BLaER1 (cell line): ENCODE measurements around the gene OPRM1.
A peak's percentile ranks its signal among the peaks of the same experiment; 100 is the strongest.

ENCODE experiments used
- H3K27ac ChIP-seq: shearing (Covaris generic); formaldehyde crosslinking; 2 replicates; pipeline ENCODE4 v1.8.1; 2022
- H3K27me3 ChIP-seq: shearing (Covaris generic); formaldehyde crosslinking; 2 replicates; pipeline ENCODE4 v1.8.1; 2022
- H3K36me3 ChIP-seq: shearing (Covaris generic); formaldehyde crosslinking; 2 replicates; pipeline ENCODE4 v1.8.1; 2022
- H3K4me1 ChIP-seq: shearing (Covaris generic); formaldehyde crosslinking; 2 replicates; pipeline ENCODE4 v1.8.1; 2022
- H3K4me2 ChIP-seq: shearing (Covaris generic); formaldehyde crosslinking; 2 replicates; pipeline ENCODE4 v1.8.1; 2022
- H3K4me3 ChIP-seq: shearing (Covaris generic); formaldehyde crosslinking; 2 replicates; pipeline ENCODE4 v1.8.1; 2022
- H3K9ac ChIP-seq: shearing (Covaris generic); formaldehyde crosslinking; 2 replicates; pipeline ENCODE4 v1.8.1; 2022
- H3K9me3 ChIP-seq: shearing (Covaris generic); formaldehyde crosslinking; 2 replicates; pipeline ENCODE4 v1.8.1; 2022
- H4K20me1 ChIP-seq: shearing (Covaris generic); formaldehyde crosslinking; 2 replicates; pipeline ENCODE4 v1.8.1; 2022
- Cebpa-rat ChIP-seq: shearing (Covaris generic); IDR thresholded peaks from 2 replicates; pipeline ENCODE4 v1.8.1; 2022

Gene OPRM1

GRCh38 chr6:154267508-154268106 lies 228.6 kb downstream of the OPRM1 start:
- peaks cover 25% of the 10 kb centered on the region for H3K9me3 ChIP-seq
- H3K27ac ChIP-seq: no peak overlapping the region
- no peaks in the 10 kb centered on the region for H3K36me3 ChIP-seq
- H4K20me1 ChIP-seq: no peaks in the 10 kb centered on the region
- H3K4me3 ChIP-seq: no peak overlapping the region
- peaks cover 33% of the 10 kb centered on the region for H3K4me1 ChIP-seq
- H3K27me3 ChIP-seq: no peaks in the 10 kb centered on the region
- H3K9ac ChIP-seq: no peak overlapping the region
- no peak overlapping the region for H3K4me2 ChIP-seq
- no peak for TF ChIP-seq Cebpa-rat

GRCh38 chr6:154268486-154268885 lies 229.4 kb downstream of the OPRM1 start:
- Histone ChIP-seq H3K4me2 (no peak overlapping the region), H3K36me3 (no peaks in the 10 kb centered on the region), H4K20me1 (no peaks in the 10 kb centered on the region), H3K4me3 (no peak overlapping the region), H3K9me3 (peaks cover 25% of the 10 kb centered on the region), H3K4me1 (peaks cover 29% of the 10 kb centered on the region), H3K27ac (no peak overlapping the region), H3K27me3 (no peaks in the 10 kb centered on the region), H3K9ac (no peak overlapping the region)
- TF ChIP-seq Cebpa-rat: no peak

- Histone ChIP-seq H4K20me1 (no peaks in the 10 kb centered on the region), H3K27ac (no peak overlapping the region), H3K9ac (no peak overlapping the region), H3K9me3 (no peaks in the 10 kb centered on the region; the same call in 1 of the 2 replicates), H3K4me2 (0 out of 2 replicates have a peak overlapping the region, but pooled peaks have one; percentile 6), H3K27me3 (no peaks in the 10 kb centered on the region), H3K36me3 (no peaks in the 10 kb centered on the region), H3K4me1 (peaks cover 21% of the 10 kb centered on the region), H3K4me3 (no peak overlapping the region)
- TF ChIP-seq Cebpa-rat: no peak
Measured at GRCh38 chr6:154274168-154274567, 235.1 kb downstream of the OPRM1 start.

- H3K4me1 ChIP-seq: peaks cover 21% of the 10 kb centered on the region
- TF ChIP-seq Cebpa-rat: no peak
- no peak overlapping the region for H3K27ac ChIP-seq
- no peak overlapping the region for H3K4me3 ChIP-seq
- no peaks in the 10 kb centered on the region for H3K27me3 ChIP-seq
- H3K9ac ChIP-seq: no peak overlapping the region
- no peaks in the 10 kb centered on the region for H3K36me3 ChIP-seq
- peak overlapping the region; percentile 42 for H3K4me2 ChIP-seq
- no peaks in the 10 kb centered on the region for H3K9me3 ChIP-seq
- no peaks in the 10 kb centered on the region for H4K20me1 ChIP-seq
Measured at GRCh38 chr6:154276810-154277628, 238.0 kb downstream of the OPRM1 start.

GRCh38 chr6:154277629-154278017 lies 238.6 kb downstream of the OPRM1 start:
- Histone ChIP-seq H3K9me3 (no peaks in the 10 kb centered on the region), H3K27me3 (no peaks in the 10 kb centered on the region), H3K36me3 (no peaks in the 10 kb centered on the region), H3K4me2 (peak overlapping the region; percentile 42), H3K9ac (no peak overlapping the region), H3K4me3 (no peak overlapping the region), H3K4me1 (peaks cover 21% of the 10 kb centered on the region), H3K27ac (no peak overlapping the region), H4K20me1 (no peaks in the 10 kb centered on the region)
- no peak for TF ChIP-seq Cebpa-rat

GRCh38 chr6:154280521-154280920 lies 241.5 kb downstream of the OPRM1 start:
- no peaks in the 10 kb centered on the region for H4K20me1 ChIP-seq
- no peaks in the 10 kb centered on the region for H3K27me3 ChIP-seq
- no peak overlapping the region for H3K9ac ChIP-seq
- no peak overlapping the region for H3K27ac ChIP-seq
- peaks cover 12% of the 10 kb centered on the region for H3K4me1 ChIP-seq
- H3K9me3 ChIP-seq: 0 out of 2 replicates have a peak, but pooled peaks cover 4% of the 10 kb centered on the region
- TF ChIP-seq Cebpa-rat: no peak
- H3K36me3 ChIP-seq: no peaks in the 10 kb centered on the region
- H3K4me2 ChIP-seq: no peak overlapping the region
- no peak overlapping the region for H3K4me3 ChIP-seq

DNA sequence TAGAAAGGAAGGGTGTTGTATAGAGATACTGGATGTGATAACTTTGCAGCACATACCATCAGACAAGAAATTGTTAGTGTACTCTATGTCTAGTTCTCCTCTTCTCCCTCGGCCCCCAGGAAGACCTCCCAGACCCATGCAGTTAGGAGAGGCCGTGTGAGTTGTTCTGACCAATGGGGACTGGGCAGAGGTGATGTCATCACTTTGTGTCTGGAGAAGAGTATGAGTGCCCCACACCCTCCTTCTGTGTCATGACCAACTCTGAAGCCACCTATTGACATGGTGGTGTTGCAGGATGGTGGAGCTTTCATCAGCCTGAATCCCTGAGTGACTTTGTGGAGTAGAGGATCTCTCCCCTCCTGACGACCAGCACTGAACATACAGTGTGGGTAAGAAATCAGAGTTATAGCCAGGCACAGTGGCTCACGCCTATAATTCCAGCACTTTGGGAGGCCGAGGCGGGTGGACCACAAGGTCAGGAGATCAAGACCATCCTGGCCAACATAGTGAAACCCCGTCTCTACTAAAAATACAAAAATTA lies 245.3 kb downstream of the OPRM1 start:
- H3K9me3 ChIP-seq: 0 out of 2 replicates have a peak, but pooled peaks cover 4% of the 10 kb centered on the region
- H3K27me3 ChIP-seq: no peaks in the 10 kb centered on the region
- H3K27ac ChIP-seq: no peak overlapping the region
- no peaks in the 10 kb centered on the region for H3K4me1 ChIP-seq
- no peak overlapping the region for H3K4me3 ChIP-seq
- no peak overlapping the region for H3K4me2 ChIP-seq
- H4K20me1 ChIP-seq: no peaks in the 10 kb centered on the region
- no peaks in the 10 kb centered on the region for H3K36me3 ChIP-seq
- TF ChIP-seq Cebpa-rat: no peak
- no peak overlapping the region for H3K9ac ChIP-seq

DNA sequence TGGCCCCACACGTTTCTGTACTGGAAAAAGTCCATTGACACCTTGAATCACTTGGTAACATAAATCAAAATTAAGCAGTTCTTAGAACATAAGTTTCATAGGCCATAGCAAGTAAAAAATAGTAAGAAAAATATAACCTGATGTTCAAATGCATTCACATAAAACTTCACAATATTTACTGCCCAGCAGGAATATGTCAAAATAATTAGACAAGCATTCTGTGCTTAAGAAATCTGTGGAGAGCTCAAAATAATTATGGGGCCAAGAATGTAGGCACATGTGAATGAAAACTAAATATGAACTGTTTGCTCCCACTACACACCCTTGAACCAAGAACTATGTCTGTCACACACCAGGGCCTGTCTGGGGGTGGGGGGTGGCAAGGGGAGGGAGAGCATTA lies 246.8 kb downstream of the OPRM1 start:
- no peak for TF ChIP-seq Cebpa-rat
- no peak overlapping the region for H3K4me3 ChIP-seq

GRCh38 chr6:154289818-154290508 lies 250.9 kb downstream of the OPRM1 start:
- Histone ChIP-seq H3K4me2 (no peak overlapping the region), H3K27me3 (no peaks in the 10 kb centered on the region), H3K36me3 (no peaks in the 10 kb centered on the region), H3K9ac (no peak overlapping the region), H3K9me3 (no peaks in the 10 kb centered on the region), H3K4me3 (no peak overlapping the region), H4K20me1 (no peaks in the 10 kb centered on the region), H3K4me1 (no peaks in the 10 kb centered on the region), H3K27ac (no peak overlapping the region)
- no peak for TF ChIP-seq Cebpa-rat

More for the DNA sequence above, 246.8 kb downstream of the OPRM1 start:
- H3K4me1 ChIP-seq: no peaks in the 10 kb centered on the region
- 0 out of 2 replicates have a peak, but pooled peaks cover 4% of the 10 kb centered on the region for H3K9me3 ChIP-seq
- H4K20me1 ChIP-seq: no peaks in the 10 kb centered on the region
- H3K36me3 ChIP-seq: no peaks in the 10 kb centered on the region
- no peak overlapping the region for H3K27ac ChIP-seq
- H3K4me2 ChIP-seq: no peak overlapping the region
- H3K27me3 ChIP-seq: no peaks in the 10 kb centered on the region
- H3K9ac ChIP-seq: no peak overlapping the region
